Measurements from ENCODE around the gene PTPRJ.

Gene PTPRJ

DNA sequence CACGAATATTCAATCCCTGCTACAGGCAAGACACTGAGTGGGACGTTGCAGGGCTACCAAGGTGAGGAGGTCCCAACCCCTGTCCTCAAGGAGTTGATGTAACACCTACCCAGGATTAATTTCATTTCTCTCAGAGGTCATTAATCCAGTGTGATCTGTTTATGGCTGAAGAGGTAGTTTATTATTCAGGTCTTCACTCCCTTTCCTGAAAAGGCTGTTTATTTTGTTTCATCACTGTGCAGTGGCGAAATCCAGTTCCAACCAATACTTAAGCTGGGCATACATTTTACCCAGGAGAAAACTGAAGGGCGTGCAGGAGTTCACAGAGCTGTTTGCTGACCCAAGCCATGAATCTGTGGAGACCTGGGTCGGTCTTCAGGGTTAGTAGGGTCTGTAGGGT is 2.7 kb upstream of the PTPRJ start:
- TF ChIP-seq CTCF (IDR thresholded peaks at IDR 0.05; ENCODE audit: insufficient read depth, low read length, poor library complexity, severe bottlenecking): no peak
- no peak for DNase-seq (ENCODE audit: extremely low read depth, insufficient read length)
- Histone ChIP-seq H3K4me3 (replicated peaks; ENCODE audit: low read depth, low read length) (no peak overlapping the region), H3K36me3 (ENCODE audit: control insufficient read depth, insufficient read depth, low read length) (no peaks in the 10 kb centered on the region), H3K27me3 (replicated peaks; ENCODE audit: control insufficient read depth, insufficient read depth, low read length) (no peaks in the 10 kb centered on the region)

- no peak overlapping the region; the same call in 1 of the 2 replicates for H3K4me3 ChIP-seq (replicated peaks; ENCODE audit: low read depth, low read length)
- no peak for TF ChIP-seq CTCF (IDR thresholded peaks at IDR 0.05; ENCODE audit: insufficient read depth, low read length, poor library complexity, severe bottlenecking)
- H3K27me3 ChIP-seq (replicated peaks; ENCODE audit: control insufficient read depth, insufficient read depth, low read length): no peaks in the 10 kb centered on the region
- no peak for DNase-seq (ENCODE audit: extremely low read depth, insufficient read length)
- no peaks in the 10 kb centered on the region for H3K36me3 ChIP-seq (ENCODE audit: control insufficient read depth, insufficient read depth, low read length)
These were observed 826 bp upstream of the PTPRJ start for GRCh38 chr11:47979378-47980087.

DNA sequence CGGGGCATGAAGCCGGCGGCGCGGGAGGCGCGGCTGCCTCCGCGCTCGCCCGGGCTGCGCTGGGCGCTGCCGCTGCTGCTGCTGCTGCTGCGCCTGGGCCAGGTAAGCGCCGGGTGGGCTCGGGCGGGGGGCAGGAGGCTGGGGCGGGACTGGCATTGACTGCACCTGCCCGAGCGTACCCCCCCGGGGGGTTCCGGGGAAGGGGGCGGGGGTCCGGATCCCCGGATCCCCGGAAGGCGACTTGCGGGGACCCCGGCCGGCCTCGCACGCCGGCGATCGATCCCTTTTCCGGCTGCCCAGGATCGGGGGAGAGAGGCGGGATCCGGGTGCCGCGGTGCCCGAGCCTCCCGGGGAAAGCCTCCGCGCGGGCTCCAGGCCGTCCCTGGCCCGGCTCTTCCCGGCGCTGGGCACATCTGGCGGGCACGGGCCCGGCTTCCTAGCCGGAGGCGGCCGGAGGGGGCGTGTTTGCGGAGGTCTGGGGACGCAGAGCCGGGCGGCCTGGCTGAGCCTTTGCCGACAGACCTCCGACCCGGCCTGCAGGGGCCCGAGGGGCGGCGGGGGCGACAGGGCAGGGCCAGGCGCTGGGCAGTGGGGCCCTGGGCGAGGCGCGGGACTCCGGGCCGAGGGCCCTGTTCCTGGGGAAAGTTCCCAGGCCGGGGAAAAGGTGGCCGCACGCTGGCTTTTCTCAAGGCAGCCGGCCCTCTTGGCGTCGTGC is 705 bp downstream of the PTPRJ start:
- H3K36me3 ChIP-seq (ENCODE audit: control insufficient read depth, insufficient read depth, low read length): no peaks in the 10 kb centered on the region
- peak; percentile 56 for DNase-seq (ENCODE audit: extremely low read depth, insufficient read length)
- H3K4me3 ChIP-seq (replicated peaks; ENCODE audit: low read depth, low read length): peak overlapping the region; percentile 69
- H3K27me3 ChIP-seq (replicated peaks; ENCODE audit: control insufficient read depth, insufficient read depth, low read length): no peaks in the 10 kb centered on the region
- TF ChIP-seq CTCF (IDR thresholded peaks at IDR 0.05; ENCODE audit: insufficient read depth, low read length, poor library complexity, severe bottlenecking): no peak

DNA sequence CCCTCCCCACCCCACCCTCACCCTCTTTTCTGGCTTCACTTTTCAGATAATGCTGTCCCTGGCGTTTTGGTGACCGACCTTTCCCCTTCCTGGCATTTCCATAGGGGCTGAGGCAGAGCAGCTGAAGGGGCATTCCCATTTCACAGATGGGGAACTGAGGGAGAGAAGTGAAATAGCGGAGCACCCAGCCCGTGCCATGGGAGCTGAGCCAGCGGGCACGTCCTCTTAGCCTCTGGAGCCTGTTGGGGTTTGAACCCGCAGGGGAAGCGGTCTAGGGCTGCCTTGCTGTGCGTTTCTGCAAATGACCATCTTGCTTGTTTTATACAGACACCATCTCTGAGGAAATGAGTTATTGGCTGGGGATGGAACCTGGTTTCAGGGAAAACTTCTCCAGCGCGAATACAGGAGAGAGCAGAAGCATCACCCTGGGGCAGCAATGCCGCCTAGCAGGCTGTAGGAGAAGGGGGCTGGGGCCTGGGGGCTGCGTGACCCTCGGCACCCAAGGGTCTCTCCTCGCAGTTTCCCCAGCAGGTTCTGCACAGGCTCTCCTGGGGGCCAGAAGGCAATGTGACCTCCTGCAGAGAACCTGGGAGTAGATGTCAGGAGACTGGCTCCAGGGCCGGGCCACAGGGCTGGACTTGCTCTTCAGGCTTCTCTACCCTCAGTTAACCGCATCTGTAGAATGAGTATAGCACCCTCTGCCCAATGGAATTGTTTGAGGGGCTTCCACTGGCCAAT is 1.5 kb downstream of the PTPRJ start:
- Histone ChIP-seq H3K27me3 (replicated peaks; ENCODE audit: control insufficient read depth, insufficient read depth, low read length) (no peaks in the 10 kb centered on the region), H3K36me3 (ENCODE audit: control insufficient read depth, insufficient read depth, low read length) (no peaks in the 10 kb centered on the region), H3K4me3 (replicated peaks; ENCODE audit: low read depth, low read length) (peak overlapping the region; percentile 69)
- TF ChIP-seq CTCF (IDR thresholded peaks at IDR 0.05; ENCODE audit: insufficient read depth, low read length, poor library complexity, severe bottlenecking): no peak
- peak; percentile 31 for DNase-seq (ENCODE audit: extremely low read depth, insufficient read length)

DNA sequence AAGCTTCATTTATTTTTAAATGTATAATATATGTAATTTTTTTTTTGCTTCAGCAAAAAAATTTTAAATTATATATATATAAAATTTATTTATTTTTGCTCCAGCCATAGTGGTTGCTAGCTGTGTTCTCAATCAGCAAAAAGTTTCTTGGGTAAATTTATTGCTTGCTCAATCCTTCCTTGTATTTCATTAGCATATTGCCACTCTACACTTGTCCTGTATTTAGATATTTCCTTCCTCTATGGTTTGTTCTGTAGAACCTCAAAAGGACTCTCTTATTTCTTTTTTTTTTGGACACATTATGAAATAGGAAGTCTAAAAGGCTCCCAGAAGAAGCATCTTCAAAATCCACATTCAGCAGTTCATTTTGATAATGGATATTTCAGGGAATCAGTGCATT is 2.3 kb downstream of the PTPRJ start:
- Histone ChIP-seq H3K27me3 (replicated peaks; ENCODE audit: control insufficient read depth, insufficient read depth, low read length) (no peaks in the 10 kb centered on the region), H3K4me3 (replicated peaks; ENCODE audit: low read depth, low read length) (no peak overlapping the region), H3K36me3 (ENCODE audit: control insufficient read depth, insufficient read depth, low read length) (no peaks in the 10 kb centered on the region)
- no peak for TF ChIP-seq CTCF (IDR thresholded peaks at IDR 0.05; ENCODE audit: insufficient read depth, low read length, poor library complexity, severe bottlenecking)
- DNase-seq (ENCODE audit: extremely low read depth, insufficient read length): no peak

Data from GM06990 (cell line).